CD4-positive, alpha-beta T cell treated with Interleukin-10 for 1 hour (primary cell): ENCODE results near the gene SEPTIN11.

Source experiments
- DNase-seq: peaks from one replicate; pipeline ENCODE4 v3.0.0-alpha.2; 2020

The SEPTIN11 gene

GRCh38 chr4:76982638-76983584 is 33.4 kb downstream of the SEPTIN11 start:
- DNase-seq, result peak; percentile 29

- DNase-seq, result peak; percentile 55
Measured at GRCh38 chr4:76984127-76984526, 34.6 kb downstream of the SEPTIN11 start.

- no peak for DNase-seq
Measured at GRCh38 chr4:76984788-76985211, 35.2 kb downstream of the SEPTIN11 start.

GRCh38 chr4:76987153-76987591 is 37.6 kb downstream of the SEPTIN11 start:
- DNase-seq, result no peak

GRCh38 chr4:76987685-76988084 is 38.1 kb downstream of the SEPTIN11 start:
- no peak for DNase-seq

- DNase-seq, result peak; percentile 83
Measured at GRCh38 chr4:76989391-76990061, 40.0 kb downstream of the SEPTIN11 start.

GRCh38 chr4:76990288-76991080 is 40.9 kb downstream of the SEPTIN11 start:
- DNase-seq, result no peak

- DNase-seq, result no peak
Measured at GRCh38 chr4:76991161-76991660, 41.7 kb downstream of the SEPTIN11 start.

- DNase-seq, result peak; percentile 80
Measured at GRCh38 chr4:76993787-76994641, 44.5 kb downstream of the SEPTIN11 start.

GRCh38 chr4:76995776-76996175 is 46.2 kb downstream of the SEPTIN11 start:
- no peak for DNase-seq

- no peak for DNase-seq
Measured at GRCh38 chr4:76996445-76996844, 46.9 kb downstream of the SEPTIN11 start.

- no peak for DNase-seq
Measured at GRCh38 chr4:76997077-76997476, 47.5 kb downstream of the SEPTIN11 start.

- DNase-seq, result no peak
Measured at GRCh38 chr4:76997532-76997931, 48.0 kb downstream of the SEPTIN11 start.

GRCh38 chr4:76998251-76998901 is 48.8 kb downstream of the SEPTIN11 start:
- DNase-seq, result no peak
